ENCODE results near the gene MCTP2. TPM values are rescaled to one million over a fixed set of nuclear protein-coding genes. Genes with fewer than 3 reads are reported as not detected.

The MCTP2 gene
- total RNA-seq, 1 experiment from 2014 or later: 7.4 TPM

DNA sequence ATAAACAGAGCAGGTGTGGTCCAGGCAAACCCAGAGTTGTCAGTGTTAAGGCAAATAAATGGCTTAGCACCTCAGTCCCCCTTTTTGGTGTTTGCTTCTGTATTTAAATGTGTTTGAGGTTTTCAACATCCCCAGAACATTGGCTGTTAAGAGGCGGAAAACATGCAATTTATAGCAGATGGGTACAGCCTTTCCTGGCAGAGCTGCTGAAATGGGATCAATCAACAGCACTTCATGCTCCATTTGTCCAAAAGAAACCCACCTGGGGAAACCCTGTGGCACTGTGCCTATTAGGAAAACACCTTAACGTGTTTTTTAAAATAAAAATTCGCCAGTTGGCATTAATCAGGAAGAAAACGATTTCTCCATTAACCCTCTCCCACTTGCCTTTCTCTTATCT lies 135.4 kb downstream of the MCTP2 start:
- TF ChIP-seq, protein P1, sequence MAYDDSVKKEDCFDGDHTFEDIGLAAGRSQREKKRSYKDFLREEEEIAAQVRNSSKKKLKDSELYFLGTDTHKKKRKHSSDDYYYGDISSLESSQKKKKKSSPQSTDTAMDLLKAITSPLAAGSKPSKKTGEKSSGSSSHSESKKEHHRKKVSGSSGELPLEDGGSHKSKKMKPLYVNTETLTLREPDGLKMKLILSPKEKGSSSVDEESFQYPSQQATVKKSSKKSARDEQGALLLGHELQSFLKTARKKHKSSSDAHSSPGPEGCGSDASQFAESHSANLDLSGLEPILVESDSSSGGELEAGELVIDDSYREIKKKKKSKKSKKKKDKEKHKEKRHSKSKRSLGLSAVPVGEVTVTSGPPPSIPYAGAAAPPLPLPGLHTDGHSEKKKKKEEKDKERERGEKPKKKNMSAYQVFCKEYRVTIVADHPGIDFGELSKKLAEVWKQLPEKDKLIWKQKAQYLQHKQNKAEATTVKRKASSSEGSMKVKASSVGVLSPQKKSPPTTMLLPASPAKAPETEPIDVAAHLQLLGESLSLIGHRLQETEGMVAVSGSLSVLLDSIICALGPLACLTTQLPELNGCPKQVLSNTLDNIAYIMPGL (CRISPR knock-in tag; IDR thresholded peaks at IDR 0.05): no peak
- TF ChIP-seq JAZF1 (CRISPR knock-in tag; IDR thresholded peaks at IDR 0.05) (no peak), NR3C1 (CRISPR knock-in tag; conservative IDR thresholded peaks at IDR 0.05; ENCODE audit: low read depth) (no peak), GABPB1 (CRISPR knock-in tag; IDR thresholded peaks at IDR 0.05) (no peak), FOXJ3 (CRISPR knock-in tag; IDR thresholded peaks at IDR 0.05; ENCODE audit: borderline replicate concordance) (no peak), TEAD4 (CRISPR knock-in tag; IDR thresholded peaks at IDR 0.05) (no peak), ATF1 (CRISPR knock-in tag; IDR thresholded peaks at IDR 0.05) (no peak), ZBTB21 (CRISPR knock-in tag; IDR thresholded peaks at IDR 0.05; ENCODE audit: borderline replicate concordance) (no peak), ZNF317 (CRISPR knock-in tag; IDR thresholded peaks at IDR 0.05; ENCODE audit: borderline replicate concordance, low read depth) (no peak), ZNF396 (CRISPR knock-in tag; IDR thresholded peaks at IDR 0.05; ENCODE audit: borderline replicate concordance) (no peak), MXD4 (CRISPR knock-in tag; IDR thresholded peaks at IDR 0.05; ENCODE audit: borderline replicate concordance) (no peak)
- TF ChIP-seq, protein P2, sequence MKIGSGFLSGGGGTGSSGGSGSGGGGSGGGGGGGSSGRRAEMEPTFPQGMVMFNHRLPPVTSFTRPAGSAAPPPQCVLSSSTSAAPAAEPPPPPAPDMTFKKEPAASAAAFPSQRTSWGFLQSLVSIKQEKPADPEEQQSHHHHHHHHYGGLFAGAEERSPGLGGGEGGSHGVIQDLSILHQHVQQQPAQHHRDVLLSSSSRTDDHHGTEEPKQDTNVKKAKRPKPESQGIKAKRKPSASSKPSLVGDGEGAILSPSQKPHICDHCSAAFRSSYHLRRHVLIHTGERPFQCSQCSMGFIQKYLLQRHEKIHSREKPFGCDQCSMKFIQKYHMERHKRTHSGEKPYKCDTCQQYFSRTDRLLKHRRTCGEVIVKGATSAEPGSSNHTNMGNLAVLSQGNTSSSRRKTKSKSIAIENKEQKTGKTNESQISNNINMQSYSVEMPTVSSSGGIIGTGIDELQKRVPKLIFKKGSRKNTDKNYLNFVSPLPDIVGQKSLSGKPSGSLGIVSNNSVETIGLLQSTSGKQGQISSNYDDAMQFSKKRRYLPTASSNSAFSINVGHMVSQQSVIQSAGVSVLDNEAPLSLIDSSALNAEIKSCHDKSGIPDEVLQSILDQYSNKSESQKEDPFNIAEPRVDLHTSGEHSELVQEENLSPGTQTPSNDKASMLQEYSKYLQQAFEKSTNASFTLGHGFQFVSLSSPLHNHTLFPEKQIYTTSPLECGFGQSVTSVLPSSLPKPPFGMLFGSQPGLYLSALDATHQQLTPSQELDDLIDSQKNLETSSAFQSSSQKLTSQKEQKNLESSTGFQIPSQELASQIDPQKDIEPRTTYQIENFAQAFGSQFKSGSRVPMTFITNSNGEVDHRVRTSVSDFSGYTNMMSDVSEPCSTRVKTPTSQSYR (CRISPR knock-in tag; IDR thresholded peaks at IDR 0.05): no peak
- TF ChIP-seq, protein P3, sequence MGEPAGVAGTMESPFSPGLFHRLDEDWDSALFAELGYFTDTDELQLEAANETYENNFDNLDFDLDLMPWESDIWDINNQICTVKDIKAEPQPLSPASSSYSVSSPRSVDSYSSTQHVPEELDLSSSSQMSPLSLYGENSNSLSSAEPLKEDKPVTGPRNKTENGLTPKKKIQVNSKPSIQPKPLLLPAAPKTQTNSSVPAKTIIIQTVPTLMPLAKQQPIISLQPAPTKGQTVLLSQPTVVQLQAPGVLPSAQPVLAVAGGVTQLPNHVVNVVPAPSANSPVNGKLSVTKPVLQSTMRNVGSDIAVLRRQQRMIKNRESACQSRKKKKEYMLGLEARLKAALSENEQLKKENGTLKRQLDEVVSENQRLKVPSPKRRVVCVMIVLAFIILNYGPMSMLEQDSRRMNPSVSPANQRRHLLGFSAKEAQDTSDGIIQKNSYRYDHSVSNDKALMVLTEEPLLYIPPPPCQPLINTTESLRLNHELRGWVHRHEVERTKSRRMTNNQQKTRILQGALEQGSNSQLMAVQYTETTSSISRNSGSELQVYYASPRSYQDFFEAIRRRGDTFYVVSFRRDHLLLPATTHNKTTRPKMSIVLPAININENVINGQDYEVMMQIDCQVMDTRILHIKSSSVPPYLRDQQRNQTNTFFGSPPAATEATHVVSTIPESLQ (CRISPR knock-in tag; IDR thresholded peaks at IDR 0.05): no peak
- TF ChIP-seq, protein P4, sequence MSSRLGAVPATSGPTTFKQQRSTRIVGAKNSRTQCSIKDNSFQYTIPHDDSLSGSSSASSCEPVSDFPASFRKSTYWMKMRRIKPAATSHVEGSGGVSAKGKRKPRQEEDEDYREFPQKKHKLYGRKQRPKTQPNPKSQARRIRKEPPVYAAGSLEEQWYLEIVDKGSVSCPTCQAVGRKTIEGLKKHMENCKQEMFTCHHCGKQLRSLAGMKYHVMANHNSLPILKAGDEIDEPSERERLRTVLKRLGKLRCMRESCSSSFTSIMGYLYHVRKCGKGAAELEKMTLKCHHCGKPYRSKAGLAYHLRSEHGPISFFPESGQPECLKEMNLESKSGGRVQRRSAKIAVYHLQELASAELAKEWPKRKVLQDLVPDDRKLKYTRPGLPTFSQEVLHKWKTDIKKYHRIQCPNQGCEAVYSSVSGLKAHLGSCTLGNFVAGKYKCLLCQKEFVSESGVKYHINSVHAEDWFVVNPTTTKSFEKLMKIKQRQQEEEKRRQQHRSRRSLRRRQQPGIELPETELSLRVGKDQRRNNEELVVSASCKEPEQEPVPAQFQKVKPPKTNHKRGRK (CRISPR knock-in tag; IDR thresholded peaks at IDR 0.05; ENCODE audit: borderline replicate concordance): no peak
- H3K27ac Mint-ChIP-seq: no peak overlapping the region
- peaks cover 20% of the 10 kb centered on the region for H3K4me1 Mint-ChIP-seq
- POLR2A ChIA-PET: no interaction called here
- no peaks in the 10 kb centered on the region for H3K27me3 Mint-ChIP-seq (ENCODE audit: low read depth)
- no peaks in the 10 kb centered on the region for H3K36me3 Mint-ChIP-seq
- CTCF ChIA-PET: no interaction called here
- no peak overlapping the region for H3K4me3 Mint-ChIP-seq
- ATAC-seq (no peak), DNase-seq (ENCODE audit: low spot score) (no peak)
- H3K9me3 Mint-ChIP-seq: no peaks in the 10 kb centered on the region

DNA sequence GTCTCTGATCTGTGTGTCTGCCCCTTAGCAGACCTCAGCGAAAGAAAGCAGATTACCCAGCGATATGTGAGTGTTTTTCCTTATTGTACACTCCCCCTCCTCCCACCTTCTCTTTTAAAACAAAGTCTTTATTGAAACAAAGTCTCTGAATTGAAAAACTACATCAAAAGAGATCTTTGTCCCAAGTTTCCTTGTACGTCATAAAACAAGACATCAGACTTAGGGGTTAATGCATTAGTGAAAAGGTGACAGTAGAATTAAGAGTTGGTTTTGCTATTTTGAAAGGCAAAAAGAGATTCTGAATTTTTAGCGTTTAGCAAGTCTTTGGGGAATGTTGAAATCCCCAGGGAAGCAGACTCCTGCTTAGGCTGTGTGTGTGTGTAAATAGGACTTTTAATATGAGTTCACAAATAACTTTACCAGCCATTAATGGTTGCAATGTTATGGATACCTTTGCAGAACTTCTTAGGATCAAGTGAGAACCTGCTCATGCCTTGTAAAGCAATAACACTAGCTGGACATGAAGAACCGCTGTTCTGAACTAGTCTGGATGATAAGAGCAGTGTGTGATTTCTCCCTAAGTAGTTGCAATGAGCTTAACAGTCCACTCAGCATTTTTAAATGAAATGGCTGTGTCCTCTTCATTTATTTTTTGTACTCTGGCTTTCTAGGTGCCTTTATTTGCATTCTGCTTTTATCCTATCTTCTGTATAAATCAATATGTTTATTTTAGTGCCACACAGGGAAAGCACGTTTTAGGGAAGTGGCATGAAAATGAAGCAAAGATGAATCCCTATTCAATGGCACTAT lies 136.6 kb downstream of the MCTP2 start:
- no peaks in the 10 kb centered on the region for H3K36me3 Mint-ChIP-seq
- ChIA-PET CTCF (interaction anchor here (2.0 kb wide), 1 partner anchor 44 kb away, joined by 5 read pairs; no protein-coding TSS in a partner anchor), POLR2A (no interaction called here)
- ATAC-seq (no peak), DNase-seq (ENCODE audit: low spot score) (no peak)
- peaks cover 20% of the 10 kb centered on the region for H3K4me1 Mint-ChIP-seq
- no peak overlapping the region for H3K27ac Mint-ChIP-seq
- no peaks in the 10 kb centered on the region for H3K9me3 Mint-ChIP-seq
- H3K27me3 Mint-ChIP-seq (ENCODE audit: low read depth): no peaks in the 10 kb centered on the region
- no peak overlapping the region for H3K4me3 Mint-ChIP-seq
- no peak for TF ChIP-seq ZNF232 (CRISPR knock-in tag; IDR thresholded peaks at IDR 0.05)
- TF ChIP-seq, protein P5, sequence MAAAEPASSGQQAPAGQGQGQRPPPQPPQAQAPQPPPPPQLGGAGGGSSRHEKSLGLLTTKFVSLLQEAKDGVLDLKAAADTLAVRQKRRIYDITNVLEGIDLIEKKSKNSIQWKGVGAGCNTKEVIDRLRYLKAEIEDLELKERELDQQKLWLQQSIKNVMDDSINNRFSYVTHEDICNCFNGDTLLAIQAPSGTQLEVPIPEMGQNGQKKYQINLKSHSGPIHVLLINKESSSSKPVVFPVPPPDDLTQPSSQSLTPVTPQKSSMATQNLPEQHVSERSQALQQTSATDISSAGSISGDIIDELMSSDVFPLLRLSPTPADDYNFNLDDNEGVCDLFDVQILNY (CRISPR knock-in tag; IDR thresholded peaks at IDR 0.05): no peak
- TF ChIP-seq ZNF416 (CRISPR knock-in tag; IDR thresholded peaks at IDR 0.05): no peak
- no peak for TF ChIP-seq RORB (CRISPR knock-in tag; IDR thresholded peaks at IDR 0.05)
- no peak for TF ChIP-seq ZNF138 (CRISPR knock-in tag; conservative IDR thresholded peaks at IDR 0.05)
- TF ChIP-seq, protein P6, sequence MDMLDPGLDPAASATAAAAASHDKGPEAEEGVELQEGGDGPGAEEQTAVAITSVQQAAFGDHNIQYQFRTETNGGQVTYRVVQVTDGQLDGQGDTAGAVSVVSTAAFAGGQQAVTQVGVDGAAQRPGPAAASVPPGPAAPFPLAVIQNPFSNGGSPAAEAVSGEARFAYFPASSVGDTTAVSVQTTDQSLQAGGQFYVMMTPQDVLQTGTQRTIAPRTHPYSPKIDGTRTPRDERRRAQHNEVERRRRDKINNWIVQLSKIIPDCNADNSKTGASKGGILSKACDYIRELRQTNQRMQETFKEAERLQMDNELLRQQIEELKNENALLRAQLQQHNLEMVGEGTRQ (CRISPR knock-in tag; IDR thresholded peaks at IDR 0.05): no peak
- TF ChIP-seq, protein P7, sequence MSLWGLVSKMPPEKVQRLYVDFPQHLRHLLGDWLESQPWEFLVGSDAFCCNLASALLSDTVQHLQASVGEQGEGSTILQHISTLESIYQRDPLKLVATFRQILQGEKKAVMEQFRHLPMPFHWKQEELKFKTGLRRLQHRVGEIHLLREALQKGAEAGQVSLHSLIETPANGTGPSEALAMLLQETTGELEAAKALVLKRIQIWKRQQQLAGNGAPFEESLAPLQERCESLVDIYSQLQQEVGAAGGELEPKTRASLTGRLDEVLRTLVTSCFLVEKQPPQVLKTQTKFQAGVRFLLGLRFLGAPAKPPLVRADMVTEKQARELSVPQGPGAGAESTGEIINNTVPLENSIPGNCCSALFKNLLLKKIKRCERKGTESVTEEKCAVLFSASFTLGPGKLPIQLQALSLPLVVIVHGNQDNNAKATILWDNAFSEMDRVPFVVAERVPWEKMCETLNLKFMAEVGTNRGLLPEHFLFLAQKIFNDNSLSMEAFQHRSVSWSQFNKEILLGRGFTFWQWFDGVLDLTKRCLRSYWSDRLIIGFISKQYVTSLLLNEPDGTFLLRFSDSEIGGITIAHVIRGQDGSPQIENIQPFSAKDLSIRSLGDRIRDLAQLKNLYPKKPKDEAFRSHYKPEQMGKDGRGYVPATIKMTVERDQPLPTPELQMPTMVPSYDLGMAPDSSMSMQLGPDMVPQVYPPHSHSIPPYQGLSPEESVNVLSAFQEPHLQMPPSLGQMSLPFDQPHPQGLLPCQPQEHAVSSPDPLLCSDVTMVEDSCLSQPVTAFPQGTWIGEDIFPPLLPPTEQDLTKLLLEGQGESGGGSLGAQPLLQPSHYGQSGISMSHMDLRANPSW (CRISPR knock-in tag; conservative IDR thresholded peaks at IDR 0.05; ENCODE audit: low read depth): no peak
- no peak for TF ChIP-seq EMX1 (CRISPR knock-in tag; IDR thresholded peaks at IDR 0.05)

Data from WTC11 (cell line).